ENCODE results near the gene KCNAB1. TPM values are rescaled to one million over a fixed set of nuclear protein-coding genes. Genes with fewer than 3 reads are reported as not detected.

KCNAB1 gene
- total RNA-seq, 1 donor from 2014 or later, result 2.1 TPM

DNA sequence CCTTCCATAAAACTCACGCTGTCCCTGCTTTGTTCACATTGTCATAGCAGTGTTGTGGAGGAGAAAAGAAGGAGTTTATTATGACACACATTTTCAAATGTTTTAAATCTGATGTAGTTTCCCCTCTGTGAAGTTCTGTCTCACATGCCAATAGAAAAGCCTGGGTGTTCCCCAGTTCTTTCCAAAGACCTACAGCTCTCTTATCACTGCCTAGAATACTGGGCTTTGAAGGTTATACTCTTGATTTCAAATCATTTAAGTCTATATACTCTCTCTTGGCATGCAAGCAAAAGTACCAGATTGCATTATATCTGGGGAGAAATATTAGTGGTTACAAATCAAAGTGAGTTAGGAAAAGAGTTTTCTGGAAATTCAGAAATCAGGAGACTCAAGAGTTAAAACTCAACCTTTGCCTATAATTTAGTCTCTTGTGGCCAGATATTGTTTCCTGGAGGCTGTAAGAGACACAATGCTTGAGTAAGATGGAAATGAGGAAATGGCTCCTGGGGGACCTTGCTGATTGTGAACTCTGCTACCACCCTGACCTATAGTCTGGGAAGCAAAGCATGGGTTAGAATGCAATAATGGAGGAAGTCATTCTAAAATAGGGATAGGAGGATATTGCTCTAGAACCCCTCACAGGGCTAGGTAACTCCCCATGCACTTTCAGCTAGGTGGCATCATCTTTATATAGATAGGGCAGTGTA is 182.8 kb downstream of the KCNAB1 start:
- Mint-ChIP-seq H3K27ac (no peak overlapping the region), H3K4me3 (ENCODE audit: low read depth) (no peak overlapping the region), H3K4me1 (ENCODE audit: low read depth) (no peaks in the 10 kb centered on the region), H3K27me3 (peaks cover 11% of the 10 kb centered on the region), H3K36me3 (ENCODE audit: insufficient read depth) (no peaks in the 10 kb centered on the region), H3K9me3 (ENCODE audit: low read depth) (no peaks in the 10 kb centered on the region)
- TF ChIP-seq, protein P1, sequence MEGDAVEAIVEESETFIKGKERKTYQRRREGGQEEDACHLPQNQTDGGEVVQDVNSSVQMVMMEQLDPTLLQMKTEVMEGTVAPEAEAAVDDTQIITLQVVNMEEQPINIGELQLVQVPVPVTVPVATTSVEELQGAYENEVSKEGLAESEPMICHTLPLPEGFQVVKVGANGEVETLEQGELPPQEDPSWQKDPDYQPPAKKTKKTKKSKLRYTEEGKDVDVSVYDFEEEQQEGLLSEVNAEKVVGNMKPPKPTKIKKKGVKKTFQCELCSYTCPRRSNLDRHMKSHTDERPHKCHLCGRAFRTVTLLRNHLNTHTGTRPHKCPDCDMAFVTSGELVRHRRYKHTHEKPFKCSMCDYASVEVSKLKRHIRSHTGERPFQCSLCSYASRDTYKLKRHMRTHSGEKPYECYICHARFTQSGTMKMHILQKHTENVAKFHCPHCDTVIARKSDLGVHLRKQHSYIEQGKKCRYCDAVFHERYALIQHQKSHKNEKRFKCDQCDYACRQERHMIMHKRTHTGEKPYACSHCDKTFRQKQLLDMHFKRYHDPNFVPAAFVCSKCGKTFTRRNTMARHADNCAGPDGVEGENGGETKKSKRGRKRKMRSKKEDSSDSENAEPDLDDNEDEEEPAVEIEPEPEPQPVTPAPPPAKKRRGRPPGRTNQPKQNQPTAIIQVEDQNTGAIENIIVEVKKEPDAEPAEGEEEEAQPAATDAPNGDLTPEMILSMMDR (IDR thresholded peaks at IDR 0.05; ENCODE audit: unreplicated experiment), result no peak
- no peak for DNase-seq (ENCODE audit: low spot score, unreplicated experiment)

DNA sequence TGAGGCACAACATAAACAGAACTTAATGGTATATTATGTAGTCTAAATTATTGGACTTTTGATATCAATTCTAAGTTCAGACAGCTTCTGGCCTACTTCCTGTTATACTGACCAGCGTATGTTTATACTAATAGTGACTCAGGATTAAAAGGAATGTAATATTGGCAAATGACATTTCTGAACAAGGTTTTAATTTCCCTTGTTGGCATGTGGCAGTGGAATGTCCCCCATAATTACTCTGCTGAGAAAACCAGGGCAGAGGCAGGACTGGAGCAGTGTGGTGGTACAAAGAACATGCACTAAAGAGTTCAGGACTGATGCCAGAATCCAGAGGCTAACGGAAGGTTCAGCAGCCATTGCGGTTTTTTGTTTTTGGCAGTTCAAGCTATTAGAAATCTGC is 184.0 kb downstream of the KCNAB1 start:
- no peak overlapping the region for H3K4me3 Mint-ChIP-seq (ENCODE audit: low read depth)
- peaks cover 11% of the 10 kb centered on the region for H3K27me3 Mint-ChIP-seq
- no peaks in the 10 kb centered on the region for H3K9me3 Mint-ChIP-seq (ENCODE audit: low read depth)
- H3K4me1 Mint-ChIP-seq (ENCODE audit: low read depth), result no peaks in the 10 kb centered on the region
- TF ChIP-seq, protein P1 (IDR thresholded peaks at IDR 0.05; ENCODE audit: unreplicated experiment), result no peak
- H3K36me3 Mint-ChIP-seq (ENCODE audit: insufficient read depth), result no peaks in the 10 kb centered on the region
- H3K27ac Mint-ChIP-seq, result no peak overlapping the region
- DNase-seq (ENCODE audit: low spot score, unreplicated experiment), result no peak

GRCh38 chr3:156305672-156306071 is 185.3 kb downstream of the KCNAB1 start:
- H3K9me3 Mint-ChIP-seq (ENCODE audit: low read depth), result no peaks in the 10 kb centered on the region
- TF ChIP-seq, protein P1 (IDR thresholded peaks at IDR 0.05; ENCODE audit: unreplicated experiment), result no peak
- no peak overlapping the region for H3K27ac Mint-ChIP-seq
- H3K4me1 Mint-ChIP-seq (ENCODE audit: low read depth), result no peaks in the 10 kb centered on the region
- no peak for DNase-seq (ENCODE audit: low spot score, unreplicated experiment)
- H3K4me3 Mint-ChIP-seq (ENCODE audit: low read depth), result no peak overlapping the region
- H3K27me3 Mint-ChIP-seq, result peaks cover 8% of the 10 kb centered on the region
- H3K36me3 Mint-ChIP-seq (ENCODE audit: insufficient read depth), result no peaks in the 10 kb centered on the region

DNA sequence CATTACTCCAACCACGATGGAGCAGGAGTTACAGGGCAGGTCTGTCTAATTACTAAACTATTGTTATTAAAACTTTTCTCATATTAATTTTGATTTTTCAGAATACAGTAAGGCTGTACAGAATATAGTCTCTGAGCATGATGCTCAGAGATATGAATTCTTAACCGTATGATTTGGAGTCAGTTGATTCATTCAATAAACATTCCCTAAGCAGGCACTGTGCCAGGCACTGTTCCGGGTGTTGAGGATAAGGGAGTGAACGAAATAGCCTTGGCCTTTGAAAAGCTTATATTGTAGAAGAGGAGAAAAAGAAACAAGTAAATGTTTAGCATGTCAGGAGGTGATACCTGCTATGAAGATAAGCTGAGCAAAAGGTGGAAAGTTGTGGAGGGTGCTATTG is 187.3 kb downstream of the KCNAB1 start:
- no peaks in the 10 kb centered on the region for H3K36me3 Mint-ChIP-seq (ENCODE audit: insufficient read depth)
- H3K9me3 Mint-ChIP-seq (ENCODE audit: low read depth), result no peaks in the 10 kb centered on the region
- H3K4me1 Mint-ChIP-seq (ENCODE audit: low read depth), result no peaks in the 10 kb centered on the region

GRCh38 chr3:156311431-156311830 is 191.1 kb downstream of the KCNAB1 start:
- H3K36me3 Mint-ChIP-seq (ENCODE audit: insufficient read depth), result no peaks in the 10 kb centered on the region
- H3K27me3 Mint-ChIP-seq, result peaks cover 11% of the 10 kb centered on the region
- no peak overlapping the region for H3K4me3 Mint-ChIP-seq (ENCODE audit: low read depth)
- no peaks in the 10 kb centered on the region for H3K4me1 Mint-ChIP-seq (ENCODE audit: low read depth)
- TF ChIP-seq, protein P1 (IDR thresholded peaks at IDR 0.05; ENCODE audit: unreplicated experiment), result no peak
- no peak overlapping the region for H3K27ac Mint-ChIP-seq
- no peak for DNase-seq (ENCODE audit: low spot score, unreplicated experiment)
- no peaks in the 10 kb centered on the region for H3K9me3 Mint-ChIP-seq (ENCODE audit: low read depth)

More for the DNA sequence above, 187.3 kb downstream of the KCNAB1 start:
- Mint-ChIP-seq H3K4me3 (ENCODE audit: low read depth) (no peak overlapping the region), H3K27ac (no peak overlapping the region), H3K27me3 (peaks cover 5% of the 10 kb centered on the region)
- TF ChIP-seq, protein P1 (IDR thresholded peaks at IDR 0.05; ENCODE audit: unreplicated experiment), result no peak
- no peak for DNase-seq (ENCODE audit: low spot score, unreplicated experiment)

Data from progenitor cell of endocrine pancreas (in vitro differentiated cells).